ENCODE measurements around the gene SMYD3.

The SMYD3 gene

DNA sequence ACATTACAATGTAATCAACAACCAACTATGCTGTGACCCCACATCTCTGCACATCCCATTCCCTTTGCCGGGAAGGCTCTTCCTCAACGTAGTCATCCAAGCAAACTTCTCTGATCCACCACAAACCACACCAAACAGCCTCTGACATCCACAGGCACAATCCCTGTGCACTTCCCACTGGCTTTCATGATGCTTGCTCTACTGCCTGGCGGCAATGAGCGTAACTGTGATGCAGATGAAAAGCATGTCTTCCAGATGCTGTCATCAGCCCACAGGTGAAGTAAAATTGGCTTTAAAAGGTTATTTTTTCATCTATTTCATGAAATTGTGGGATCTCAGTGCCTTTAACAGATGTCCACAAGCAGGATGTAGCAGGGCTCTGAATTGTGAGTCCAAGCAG is 635.2 kb downstream of the SMYD3 start:
- POLR2A ChIA-PET: no interaction called here
- Histone ChIP-seq H3K9me3 (ENCODE audit: control insufficient read depth, insufficient read depth, low read depth, low read length) (no peaks in the 10 kb centered on the region), H3K4me1 (ENCODE audit: control insufficient read depth, insufficient read depth, low read length) (no peaks in the 10 kb centered on the region), H3K4me3 (ENCODE audit: low read depth, low read length) (no peak overlapping the region), H3K36me3 (ENCODE audit: control insufficient read depth in 2 of 2, insufficient read depth in 1 of 2, low read length in 2 of 2) (no peaks in the 10 kb centered on the region), H3K27ac (ENCODE audit: extremely low read depth, low read depth, low read length) (no peak overlapping the region)
- TF ChIP-seq ZXDB (tag by site-specific recombination; IDR thresholded peaks at IDR 0.05) (no peak), ZNF600 (tag by site-specific recombination; IDR thresholded peaks at IDR 0.05) (no peak), KLF1 (tag by site-specific recombination; IDR thresholded peaks at IDR 0.05) (no peak), ZFP37 (tag by site-specific recombination; IDR thresholded peaks at IDR 0.05) (no peak), ZNF529 (tag by site-specific recombination; IDR thresholded peaks at IDR 0.05; ENCODE audit: insufficient replicate concordance) (no peak), ZNF24 (tag by site-specific recombination; IDR thresholded peaks at IDR 0.05) (no peak), ZNF391 (tag by site-specific recombination; IDR thresholded peaks at IDR 0.05; ENCODE audit: borderline replicate concordance, low read depth) (no peak), ZBTB1 (tag by site-specific recombination; IDR thresholded peaks at IDR 0.05) (no peak), ZNF548 (tag by site-specific recombination; IDR thresholded peaks at IDR 0.05) (no peak)
- TF ChIP-seq, protein P1, sequence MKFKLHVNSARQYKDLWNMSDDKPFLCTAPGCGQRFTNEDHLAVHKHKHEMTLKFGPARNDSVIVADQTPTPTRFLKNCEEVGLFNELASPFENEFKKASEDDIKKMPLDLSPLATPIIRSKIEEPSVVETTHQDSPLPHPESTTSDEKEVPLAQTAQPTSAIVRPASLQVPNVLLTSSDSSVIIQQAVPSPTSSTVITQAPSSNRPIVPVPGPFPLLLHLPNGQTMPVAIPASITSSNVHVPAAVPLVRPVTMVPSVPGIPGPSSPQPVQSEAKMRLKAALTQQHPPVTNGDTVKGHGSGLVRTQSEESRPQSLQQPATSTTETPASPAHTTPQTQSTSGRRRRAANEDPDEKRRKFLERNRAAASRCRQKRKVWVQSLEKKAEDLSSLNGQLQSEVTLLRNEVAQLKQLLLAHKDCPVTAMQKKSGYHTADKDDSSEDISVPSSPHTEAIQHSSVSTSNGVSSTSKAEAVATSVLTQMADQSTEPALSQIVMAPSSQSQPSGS (tag by site-specific recombination; IDR thresholded peaks at IDR 0.05; ENCODE audit: low read depth): no peak
- CTCF ChIA-PET: no interaction called here

DNA sequence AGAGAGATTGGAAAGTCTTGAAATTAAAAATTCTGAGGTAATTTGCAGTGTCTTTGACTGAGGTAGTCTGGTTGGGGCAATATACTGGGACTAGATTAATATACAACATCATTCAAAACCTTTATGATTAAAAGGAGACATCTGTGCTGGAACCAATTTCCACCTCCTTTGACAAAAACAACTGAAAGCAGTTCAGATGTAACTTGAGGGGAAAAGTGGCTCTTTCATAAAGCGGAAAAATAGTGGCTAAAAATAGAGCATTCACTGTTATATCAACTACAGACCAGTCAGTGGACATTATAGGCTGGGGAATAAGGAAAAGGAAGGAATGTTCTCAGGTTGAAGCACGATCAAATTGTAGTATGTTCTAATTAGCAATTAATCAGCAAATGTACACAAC is 635.9 kb downstream of the SMYD3 start:
- Histone ChIP-seq H3K4me1 (ENCODE audit: control insufficient read depth, insufficient read depth, low read length) (no peaks in the 10 kb centered on the region), H3K9me3 (ENCODE audit: control insufficient read depth, insufficient read depth, low read depth, low read length) (no peaks in the 10 kb centered on the region), H3K36me3 (ENCODE audit: control insufficient read depth in 2 of 2, insufficient read depth in 1 of 2, low read length in 2 of 2) (no peaks in the 10 kb centered on the region), H3K4me3 (ENCODE audit: low read depth, low read length) (no peak overlapping the region), H3K27ac (ENCODE audit: extremely low read depth, low read depth, low read length) (no peak overlapping the region)
- ChIA-PET POLR2A (no interaction called here), CTCF (no interaction called here)
- TF ChIP-seq, protein P2, sequence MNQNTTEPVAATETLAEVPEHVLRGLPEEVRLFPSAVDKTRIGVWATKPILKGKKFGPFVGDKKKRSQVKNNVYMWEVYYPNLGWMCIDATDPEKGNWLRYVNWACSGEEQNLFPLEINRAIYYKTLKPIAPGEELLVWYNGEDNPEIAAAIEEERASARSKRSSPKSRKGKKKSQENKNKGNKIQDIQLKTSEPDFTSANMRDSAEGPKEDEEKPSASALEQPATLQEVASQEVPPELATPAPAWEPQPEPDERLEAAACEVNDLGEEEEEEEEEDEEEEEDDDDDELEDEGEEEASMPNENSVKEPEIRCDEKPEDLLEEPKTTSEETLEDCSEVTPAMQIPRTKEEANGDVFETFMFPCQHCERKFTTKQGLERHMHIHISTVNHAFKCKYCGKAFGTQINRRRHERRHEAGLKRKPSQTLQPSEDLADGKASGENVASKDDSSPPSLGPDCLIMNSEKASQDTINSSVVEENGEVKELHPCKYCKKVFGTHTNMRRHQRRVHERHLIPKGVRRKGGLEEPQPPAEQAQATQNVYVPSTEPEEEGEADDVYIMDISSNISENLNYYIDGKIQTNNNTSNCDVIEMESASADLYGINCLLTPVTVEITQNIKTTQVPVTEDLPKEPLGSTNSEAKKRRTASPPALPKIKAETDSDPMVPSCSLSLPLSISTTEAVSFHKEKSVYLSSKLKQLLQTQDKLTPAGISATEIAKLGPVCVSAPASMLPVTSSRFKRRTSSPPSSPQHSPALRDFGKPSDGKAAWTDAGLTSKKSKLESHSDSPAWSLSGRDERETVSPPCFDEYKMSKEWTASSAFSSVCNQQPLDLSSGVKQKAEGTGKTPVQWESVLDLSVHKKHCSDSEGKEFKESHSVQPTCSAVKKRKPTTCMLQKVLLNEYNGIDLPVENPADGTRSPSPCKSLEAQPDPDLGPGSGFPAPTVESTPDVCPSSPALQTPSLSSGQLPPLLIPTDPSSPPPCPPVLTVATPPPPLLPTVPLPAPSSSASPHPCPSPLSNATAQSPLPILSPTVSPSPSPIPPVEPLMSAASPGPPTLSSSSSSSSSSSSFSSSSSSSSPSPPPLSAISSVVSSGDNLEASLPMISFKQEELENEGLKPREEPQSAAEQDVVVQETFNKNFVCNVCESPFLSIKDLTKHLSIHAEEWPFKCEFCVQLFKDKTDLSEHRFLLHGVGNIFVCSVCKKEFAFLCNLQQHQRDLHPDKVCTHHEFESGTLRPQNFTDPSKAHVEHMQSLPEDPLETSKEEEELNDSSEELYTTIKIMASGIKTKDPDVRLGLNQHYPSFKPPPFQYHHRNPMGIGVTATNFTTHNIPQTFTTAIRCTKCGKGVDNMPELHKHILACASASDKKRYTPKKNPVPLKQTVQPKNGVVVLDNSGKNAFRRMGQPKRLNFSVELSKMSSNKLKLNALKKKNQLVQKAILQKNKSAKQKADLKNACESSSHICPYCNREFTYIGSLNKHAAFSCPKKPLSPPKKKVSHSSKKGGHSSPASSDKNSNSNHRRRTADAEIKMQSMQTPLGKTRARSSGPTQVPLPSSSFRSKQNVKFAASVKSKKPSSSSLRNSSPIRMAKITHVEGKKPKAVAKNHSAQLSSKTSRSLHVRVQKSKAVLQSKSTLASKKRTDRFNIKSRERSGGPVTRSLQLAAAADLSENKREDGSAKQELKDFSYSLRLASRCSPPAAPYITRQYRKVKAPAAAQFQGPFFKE (tag by site-specific recombination; IDR thresholded peaks at IDR 0.05; ENCODE audit: borderline replicate concordance): no peak
- TF ChIP-seq, protein P3, sequence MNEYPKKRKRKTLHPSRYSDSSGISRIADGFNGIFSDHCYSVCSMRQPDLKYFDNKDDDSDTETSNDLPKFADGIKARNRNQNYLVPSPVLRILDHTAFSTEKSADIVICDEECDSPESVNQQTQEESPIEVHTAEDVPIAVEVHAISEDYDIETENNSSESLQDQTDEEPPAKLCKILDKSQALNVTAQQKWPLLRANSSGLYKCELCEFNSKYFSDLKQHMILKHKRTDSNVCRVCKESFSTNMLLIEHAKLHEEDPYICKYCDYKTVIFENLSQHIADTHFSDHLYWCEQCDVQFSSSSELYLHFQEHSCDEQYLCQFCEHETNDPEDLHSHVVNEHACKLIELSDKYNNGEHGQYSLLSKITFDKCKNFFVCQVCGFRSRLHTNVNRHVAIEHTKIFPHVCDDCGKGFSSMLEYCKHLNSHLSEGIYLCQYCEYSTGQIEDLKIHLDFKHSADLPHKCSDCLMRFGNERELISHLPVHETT (tag by site-specific recombination; IDR thresholded peaks at IDR 0.05): no peak
- TF ChIP-seq ZNF623 (tag by site-specific recombination; IDR thresholded peaks at IDR 0.05): no peak
- no peak for TF ChIP-seq ZNF76 (tag by site-specific recombination; IDR thresholded peaks at IDR 0.05; ENCODE audit: borderline replicate concordance, low read depth)
- no peak for TF ChIP-seq GLIS1 (tag by site-specific recombination; IDR thresholded peaks at IDR 0.05)
- TF ChIP-seq, protein P4, sequence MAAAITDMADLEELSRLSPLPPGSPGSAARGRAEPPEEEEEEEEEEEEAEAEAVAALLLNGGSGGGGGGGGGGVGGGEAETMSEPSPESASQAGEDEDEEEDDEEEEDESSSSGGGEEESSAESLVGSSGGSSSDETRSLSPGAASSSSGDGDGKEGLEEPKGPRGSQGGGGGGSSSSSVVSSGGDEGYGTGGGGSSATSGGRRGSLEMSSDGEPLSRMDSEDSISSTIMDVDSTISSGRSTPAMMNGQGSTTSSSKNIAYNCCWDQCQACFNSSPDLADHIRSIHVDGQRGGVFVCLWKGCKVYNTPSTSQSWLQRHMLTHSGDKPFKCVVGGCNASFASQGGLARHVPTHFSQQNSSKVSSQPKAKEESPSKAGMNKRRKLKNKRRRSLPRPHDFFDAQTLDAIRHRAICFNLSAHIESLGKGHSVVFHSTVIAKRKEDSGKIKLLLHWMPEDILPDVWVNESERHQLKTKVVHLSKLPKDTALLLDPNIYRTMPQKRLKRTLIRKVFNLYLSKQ (tag by site-specific recombination; IDR thresholded peaks at IDR 0.05; ENCODE audit: borderline replicate concordance): no peak
- TF ChIP-seq ZNF707 (tag by site-specific recombination; IDR thresholded peaks at IDR 0.05): no peak
- TF ChIP-seq, protein P5, sequence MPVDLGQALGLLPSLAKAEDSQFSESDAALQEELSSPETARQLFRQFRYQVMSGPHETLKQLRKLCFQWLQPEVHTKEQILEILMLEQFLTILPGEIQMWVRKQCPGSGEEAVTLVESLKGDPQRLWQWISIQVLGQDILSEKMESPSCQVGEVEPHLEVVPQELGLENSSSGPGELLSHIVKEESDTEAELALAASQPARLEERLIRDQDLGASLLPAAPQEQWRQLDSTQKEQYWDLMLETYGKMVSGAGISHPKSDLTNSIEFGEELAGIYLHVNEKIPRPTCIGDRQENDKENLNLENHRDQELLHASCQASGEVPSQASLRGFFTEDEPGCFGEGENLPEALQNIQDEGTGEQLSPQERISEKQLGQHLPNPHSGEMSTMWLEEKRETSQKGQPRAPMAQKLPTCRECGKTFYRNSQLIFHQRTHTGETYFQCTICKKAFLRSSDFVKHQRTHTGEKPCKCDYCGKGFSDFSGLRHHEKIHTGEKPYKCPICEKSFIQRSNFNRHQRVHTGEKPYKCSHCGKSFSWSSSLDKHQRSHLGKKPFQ (tag by site-specific recombination; IDR thresholded peaks at IDR 0.05): no peak
- no peak for TF ChIP-seq HOXC10 (CRISPR knock-in tag; IDR thresholded peaks at IDR 0.05)
- no peak for TF ChIP-seq ZNF610 (tag by site-specific recombination; IDR thresholded peaks at IDR 0.05; ENCODE audit: borderline replicate concordance)
- TF ChIP-seq ZNF529 (tag by site-specific recombination; IDR thresholded peaks at IDR 0.05; ENCODE audit: insufficient replicate concordance): no peak
- no peak for TF ChIP-seq ZNF366 (tag by site-specific recombination; conservative IDR thresholded peaks at IDR 0.05)
- no peak for TF ChIP-seq ZNF24 (tag by site-specific recombination; IDR thresholded peaks at IDR 0.05)
- TF ChIP-seq ZBTB20 (tag by site-specific recombination; IDR thresholded peaks at IDR 0.05): no peak
- TF ChIP-seq ZNF664 (tag by site-specific recombination; IDR thresholded peaks at IDR 0.05): no peak
- no peak for TF ChIP-seq ZNF624 (tag by site-specific recombination; IDR thresholded peaks at IDR 0.05)
- TF ChIP-seq ZNF791 (tag by site-specific recombination; IDR thresholded peaks at IDR 0.05): no peak
